ENCODE measurements around the gene SPON1.

SPON1 gene

GRCh38 chr11:14036469-14036868, 73.9 kb downstream of the SPON1 start:
- TF ChIP-seq, protein P1, sequence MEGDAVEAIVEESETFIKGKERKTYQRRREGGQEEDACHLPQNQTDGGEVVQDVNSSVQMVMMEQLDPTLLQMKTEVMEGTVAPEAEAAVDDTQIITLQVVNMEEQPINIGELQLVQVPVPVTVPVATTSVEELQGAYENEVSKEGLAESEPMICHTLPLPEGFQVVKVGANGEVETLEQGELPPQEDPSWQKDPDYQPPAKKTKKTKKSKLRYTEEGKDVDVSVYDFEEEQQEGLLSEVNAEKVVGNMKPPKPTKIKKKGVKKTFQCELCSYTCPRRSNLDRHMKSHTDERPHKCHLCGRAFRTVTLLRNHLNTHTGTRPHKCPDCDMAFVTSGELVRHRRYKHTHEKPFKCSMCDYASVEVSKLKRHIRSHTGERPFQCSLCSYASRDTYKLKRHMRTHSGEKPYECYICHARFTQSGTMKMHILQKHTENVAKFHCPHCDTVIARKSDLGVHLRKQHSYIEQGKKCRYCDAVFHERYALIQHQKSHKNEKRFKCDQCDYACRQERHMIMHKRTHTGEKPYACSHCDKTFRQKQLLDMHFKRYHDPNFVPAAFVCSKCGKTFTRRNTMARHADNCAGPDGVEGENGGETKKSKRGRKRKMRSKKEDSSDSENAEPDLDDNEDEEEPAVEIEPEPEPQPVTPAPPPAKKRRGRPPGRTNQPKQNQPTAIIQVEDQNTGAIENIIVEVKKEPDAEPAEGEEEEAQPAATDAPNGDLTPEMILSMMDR (IDR thresholded peaks at IDR 0.05; ENCODE audit: borderline replicate concordance, insufficient read depth, low read depth, low read length), result no peak
- no peak overlapping the region for H3K4me3 ChIP-seq (ENCODE audit: low read depth, low read length)

- TF ChIP-seq, protein P1 (IDR thresholded peaks at IDR 0.05; ENCODE audit: borderline replicate concordance, insufficient read depth, low read depth, low read length), result no peak
Observed at GRCh38 chr11:14041040-14041439, 78.5 kb downstream of the SPON1 start.

GRCh38 chr11:14041565-14041964, 79.0 kb downstream of the SPON1 start:
- TF ChIP-seq, protein P1 (IDR thresholded peaks at IDR 0.05; ENCODE audit: borderline replicate concordance, insufficient read depth, low read depth, low read length), result no peak
- no peak overlapping the region for H3K4me3 ChIP-seq (ENCODE audit: low read depth, low read length)

More at GRCh38 chr11:14041040-14041439, 78.5 kb downstream of the SPON1 start:
- H3K4me3 ChIP-seq (ENCODE audit: low read depth, low read length), result no peak overlapping the region

GRCh38 chr11:14042686-14043465, 80.4 kb downstream of the SPON1 start:
- H3K4me3 ChIP-seq (ENCODE audit: low read depth, low read length), result no peak overlapping the region

DNA sequence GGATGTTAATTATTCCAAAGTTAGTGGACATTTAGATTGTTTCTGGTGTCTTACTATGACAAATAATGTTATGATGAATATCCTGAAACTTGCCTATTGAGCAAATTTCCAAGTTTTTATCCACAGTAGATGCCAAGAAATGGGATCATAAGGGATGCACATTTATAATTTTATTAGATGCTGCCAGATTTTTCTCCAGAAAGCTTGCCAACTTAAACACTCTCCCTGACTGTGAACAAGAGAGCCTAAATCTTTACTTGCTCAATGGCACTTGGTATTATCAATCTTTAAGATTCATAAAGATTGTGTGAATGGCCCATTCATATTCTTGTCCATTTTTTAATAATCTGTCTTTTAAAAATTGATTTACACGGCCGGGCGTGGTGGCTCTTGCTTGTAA, 82.4 kb downstream of the SPON1 start:
- H3K4me3 ChIP-seq (ENCODE audit: low read depth, low read length), result no peak overlapping the region
- TF ChIP-seq, protein P1 (IDR thresholded peaks at IDR 0.05; ENCODE audit: borderline replicate concordance, insufficient read depth, low read depth, low read length), result no peak

More at GRCh38 chr11:14042686-14043465, 80.4 kb downstream of the SPON1 start:
- TF ChIP-seq, protein P1 (IDR thresholded peaks at IDR 0.05; ENCODE audit: borderline replicate concordance, insufficient read depth, low read depth, low read length), result no peak

- H3K4me3 ChIP-seq (ENCODE audit: low read depth, low read length), result no peak overlapping the region
- TF ChIP-seq, protein P1 (IDR thresholded peaks at IDR 0.05; ENCODE audit: borderline replicate concordance, insufficient read depth, low read depth, low read length), result no peak
Observed at GRCh38 chr11:14045417-14045816, 82.9 kb downstream of the SPON1 start.

GRCh38 chr11:14052198-14052597, 89.7 kb downstream of the SPON1 start:
- H3K4me3 ChIP-seq (ENCODE audit: low read depth, low read length), result no peak overlapping the region
- TF ChIP-seq, protein P1 (IDR thresholded peaks at IDR 0.05; ENCODE audit: borderline replicate concordance, insufficient read depth, low read depth, low read length), result no peak

Measured in GM12875 (cell line).